H9 (cell line): ENCODE results near the gene TBC1D26. TPM values are rescaled to one million over a fixed set of nuclear protein-coding genes. Genes with fewer than 3 reads are reported as not detected.
"Not testable (repeated sequence)": the region's sequence is repeated elsewhere in the genome, so short reads cannot be mapped to it uniquely, and the experiment has no call there.

Experiments
- DNase-seq: peaks from one replicate; pipeline ENCODE4 v3.0.0-alpha.2; 2017
- H2AFZ ChIP-seq: one replicate; pipeline ENCODE4 v1.6.1; 2013; ENCODE audit warnings: mild to moderate bottlenecking, low read length, control low read depth, moderate library complexity
- H2AK5ac ChIP-seq: 2 replicates; pipeline ENCODE4 v1.6.1; 2013; ENCODE audit warnings: low read length, control low read depth, mixed read lengths; ENCODE audit not compliant: insufficient read length
- H2BK120ac ChIP-seq: one replicate; pipeline ENCODE4 v1.6.1; 2013; ENCODE audit warnings: low read depth, mild to moderate bottlenecking, low read length, control low read depth, inconsistent platforms; ENCODE audit not compliant: poor library complexity, severe bottlenecking
- H2BK12ac ChIP-seq: 2 replicates; pipeline ENCODE4 v1.6.1; 2013; ENCODE audit warnings: low read length, control low read depth, mixed read lengths, low read depth; ENCODE audit not compliant: insufficient read length
- H2BK15ac ChIP-seq: 2 replicates; pipeline ENCODE4 v1.6.1; 2013; ENCODE audit warnings: low read depth, low read length, control low read depth
- H2BK20ac ChIP-seq: one replicate; pipeline ENCODE4 v1.6.1; 2013; ENCODE audit warnings: low read depth, mild to moderate bottlenecking, low read length, control low read depth, inconsistent platforms; ENCODE audit not compliant: poor library complexity, severe bottlenecking
- H2BK5ac ChIP-seq: 2 replicates; pipeline ENCODE4 v1.6.1; 2013; ENCODE audit warnings: low read length, control low read depth, mixed read lengths; ENCODE audit not compliant: insufficient read length
- H3K14ac ChIP-seq: 2 replicates; pipeline ENCODE4 v1.6.1; 2013; ENCODE audit warnings: low read length, control low read depth; ENCODE audit not compliant: insufficient read depth
- H3K18ac ChIP-seq: 2 replicates; pipeline ENCODE4 v1.6.1; 2013; ENCODE audit warnings: low read depth, mild to moderate bottlenecking, mixed read lengths, low read length, control low read depth; ENCODE audit not compliant: insufficient read length
- H3K23ac ChIP-seq: 2 replicates; pipeline ENCODE4 v1.6.1; 2013; ENCODE audit warnings: low read length, control low read depth, mixed read lengths, low read depth; ENCODE audit not compliant: insufficient read length
- H3K23me2 ChIP-seq: 2 replicates; pipeline ENCODE4 v1.6.1; 2013; ENCODE audit warnings: low read depth, mild to moderate bottlenecking, mixed read lengths, low read length, control low read depth; ENCODE audit not compliant: insufficient read length, poor library complexity, severe bottlenecking
- H3K27ac ChIP-seq: 2 replicates; pipeline ENCODE4 v1.5.1; 2013; ENCODE audit warnings: low read length, control low read depth, mixed read lengths, low read depth; ENCODE audit not compliant: insufficient read length
- H3K27me3 ChIP-seq: 2 replicates; pipeline ENCODE4 v1.6.1; 2013; ENCODE audit warnings: low read length, control low read depth, inconsistent platforms; ENCODE audit not compliant: insufficient read depth
- H3K4ac ChIP-seq: 2 replicates; pipeline ENCODE4 v1.6.1; 2013; ENCODE audit warnings: low read depth, mild to moderate bottlenecking, control low read depth, inconsistent platforms, low read length, moderate library complexity
- H3K4me1 ChIP-seq: 2 replicates; pipeline ENCODE4 v1.6.1; 2013; ENCODE audit warnings: low read length, control low read depth, inconsistent platforms; ENCODE audit not compliant: insufficient read depth
- H3K4me2 ChIP-seq: 2 replicates; pipeline ENCODE4 v1.6.1; 2013; ENCODE audit warnings: low read length, control low read depth, mixed read lengths; ENCODE audit not compliant: insufficient read length, insufficient read depth
- H3K56ac ChIP-seq: 2 replicates; pipeline ENCODE4 v1.6.1; 2013; ENCODE audit warnings: low read depth, mild to moderate bottlenecking, mixed read lengths, low read length, control low read depth; ENCODE audit not compliant: insufficient read length
- H3K79me1 ChIP-seq: 2 replicates; pipeline ENCODE4 v1.6.1; 2013; ENCODE audit warnings: low read depth, mild to moderate bottlenecking, moderate library complexity, low read length, control low read depth, inconsistent platforms; ENCODE audit not compliant: insufficient read depth, poor library complexity, severe bottlenecking
- H3K79me2 ChIP-seq: 2 replicates; pipeline ENCODE4 v1.6.1; 2013; ENCODE audit warnings: low read length, control low read depth, inconsistent platforms; ENCODE audit not compliant: insufficient read depth
- H3K9ac ChIP-seq: 2 replicates; pipeline ENCODE4 v1.6.1; 2013; ENCODE audit warnings: low read length, control low read depth, mixed read lengths; ENCODE audit not compliant: insufficient read length; ENCODE audit errors: extremely low read depth
- H3K9me3 ChIP-seq: one replicate; pipeline ENCODE4 v1.6.1; 2013; ENCODE audit warnings: low read depth, low read length, inconsistent platforms; ENCODE audit not compliant: control insufficient read depth
- H3T11ph ChIP-seq: one replicate; pipeline ENCODE4 v1.6.1; 2013; ENCODE audit warnings: mild to moderate bottlenecking, low read length, control low read depth, inconsistent platforms
- H4K20me1 ChIP-seq: one replicate; pipeline ENCODE4 v1.6.1; 2013; ENCODE audit not compliant: control insufficient read depth, insufficient read length, insufficient read depth
- H4K5ac ChIP-seq: 2 replicates; pipeline ENCODE4 v1.6.1; 2013; ENCODE audit warnings: low read depth, mild to moderate bottlenecking, mixed read lengths, low read length, control low read depth; ENCODE audit not compliant: insufficient read length
- H4K8ac ChIP-seq: replicated peaks from 2 replicates; pipeline ENCODE4 v1.6.1; 2013; ENCODE audit warnings: low read length, control low read depth, mixed read lengths, low read depth; ENCODE audit not compliant: insufficient read length
- H4K91ac ChIP-seq: 2 replicates; pipeline ENCODE4 v1.6.1; 2013; ENCODE audit warnings: low read depth, mild to moderate bottlenecking, moderate library complexity, mixed read lengths, low read length, control low read depth; ENCODE audit not compliant: insufficient read length
- H3K27ac Mint-ChIP-seq, 3 experiments: 2 replicates in 2 of 3; 3 replicates in 1 of 3; pipeline ENCODE4 v1.8.0; 2020 to 2021; ENCODE audit warnings: mixed read lengths in 3 of 3, mild to moderate bottlenecking in 1 of 3, moderate library complexity in 1 of 3
- H3K27me3 Mint-ChIP-seq: 2 replicates; pipeline ENCODE4 v1.8.0; 2021; ENCODE audit warnings: low read depth, mild to moderate bottlenecking, moderate library complexity, mixed read lengths
- H3K36me3 Mint-ChIP-seq, 3 experiments: 2 replicates in 2 of 3; 3 replicates in 1 of 3; pipeline ENCODE4 v1.8.0; 2020 to 2021; ENCODE audit warnings: low read depth in 3 of 3, mixed read lengths in 3 of 3; ENCODE audit not compliant: insufficient read depth in 1 of 3
- H3K4me1 Mint-ChIP-seq, 2 experiments: 2 replicates each; pipeline ENCODE4 v1.8.0; 2020; ENCODE audit warnings: mixed read lengths in 2 of 2
- H3K4me3 Mint-ChIP-seq, 2 experiments: 2 replicates in 1 of 2; 3 replicates in 1 of 2; pipeline ENCODE4 v1.8.0; 2020 to 2021; ENCODE audit warnings: mild to moderate bottlenecking in 2 of 2, mixed read lengths in 2 of 2, moderate library complexity in 1 of 2
- H3K9me3 Mint-ChIP-seq, 2 experiments: 2 replicates in 1 of 2; 3 replicates in 1 of 2; pipeline ENCODE4 v1.8.0; 2020; ENCODE audit warnings: mild to moderate bottlenecking in 2 of 2, mixed read lengths in 2 of 2, moderate library complexity in 1 of 2
- WGBS: extraction: QIAGEN DNeasy Blood & Tissue Kit; methylation state at CpG from one replicate; pipeline ENCODE4 v1.1.7; 2013; ENCODE audit warnings: missing lambda C conversion rate, low lambda C conversion rate, mixed read lengths; ENCODE audit not compliant: insufficient read length; ENCODE audit errors: extremely low coverage; 5-methylcytosine and 5-hydroxymethylcytosine counted together
- total RNA-seq: library from RNA; stranded (reverse); gene quantifications from 2 replicates; pipeline ENCODE4 v1.2.1, GENCODE V29; 2021

Gene TBC1D26
- total RNA-seq, 1 experiment from 2014 or later: 0.83 TPM

GRCh38 chr17:15733174-15733789, 1.2 kb downstream of the TBC1D26 start:
- not testable (repeated sequence) for H3K14ac ChIP-seq, H4K20me1 ChIP-seq, H3K4me3 Mint-ChIP-seq, H3K23me2 ChIP-seq, H3K27ac ChIP-seq, H3K79me2 ChIP-seq, H4K91ac ChIP-seq, H3K23ac ChIP-seq, H2BK5ac ChIP-seq, H2BK15ac ChIP-seq, H4K8ac ChIP-seq, H2BK20ac ChIP-seq, H3K36me3 Mint-ChIP-seq, H3K27ac Mint-ChIP-seq, H3K27me3 ChIP-seq, H3K9ac ChIP-seq, H2BK12ac ChIP-seq, H3K9me3 ChIP-seq, H2AK5ac ChIP-seq, H3K18ac ChIP-seq, H2BK120ac ChIP-seq, H3K4me2 ChIP-seq, H3K4me1 ChIP-seq, H3K9me3 Mint-ChIP-seq, H4K5ac ChIP-seq, H3K4me1 Mint-ChIP-seq, H3T11ph ChIP-seq, H3K79me1 ChIP-seq, H2AFZ ChIP-seq, H3K27me3 Mint-ChIP-seq, H3K4ac ChIP-seq, DNase-seq, H3K56ac ChIP-seq
- WGBS: no CpG with 5 or more reads among the region's 10 CpGs

GRCh38 chr17:15736578-15736977, 4.5 kb downstream of the TBC1D26 start:
- not testable (repeated sequence) for H3K9me3 Mint-ChIP-seq, H3T11ph ChIP-seq, H4K20me1 ChIP-seq, H3K27me3 Mint-ChIP-seq, H2AFZ ChIP-seq, H3K79me2 ChIP-seq, H3K23ac ChIP-seq, H3K4me1 ChIP-seq, H2BK15ac ChIP-seq, H3K23me2 ChIP-seq, H3K9ac ChIP-seq, H4K5ac ChIP-seq, H2BK5ac ChIP-seq, H3K27me3 ChIP-seq, H3K9me3 ChIP-seq, H3K27ac Mint-ChIP-seq, H3K4me1 Mint-ChIP-seq, H2BK20ac ChIP-seq, H4K91ac ChIP-seq, H2AK5ac ChIP-seq, H3K4me2 ChIP-seq, H3K36me3 Mint-ChIP-seq, DNase-seq, H3K79me1 ChIP-seq, H4K8ac ChIP-seq, H2BK12ac ChIP-seq, H3K4ac ChIP-seq, H3K18ac ChIP-seq, H3K27ac ChIP-seq, H3K56ac ChIP-seq, H3K14ac ChIP-seq, H3K4me3 Mint-ChIP-seq, H2BK120ac ChIP-seq
- no CpG with 5 or more reads among the region's 5 CpGs for WGBS
